ENCODE data around the gene FBXO3. TPM values are rescaled to one million over a fixed set of nuclear protein-coding genes. Genes with fewer than 3 reads are reported as not detected.
A peak's percentile ranks its signal among the peaks of the same experiment; 100 is the strongest.

The FBXO3 gene
- total RNA-seq, 4 donors from 2014 or later, result 27.8 to 36.3 (median 28.7) TPM

DNA sequence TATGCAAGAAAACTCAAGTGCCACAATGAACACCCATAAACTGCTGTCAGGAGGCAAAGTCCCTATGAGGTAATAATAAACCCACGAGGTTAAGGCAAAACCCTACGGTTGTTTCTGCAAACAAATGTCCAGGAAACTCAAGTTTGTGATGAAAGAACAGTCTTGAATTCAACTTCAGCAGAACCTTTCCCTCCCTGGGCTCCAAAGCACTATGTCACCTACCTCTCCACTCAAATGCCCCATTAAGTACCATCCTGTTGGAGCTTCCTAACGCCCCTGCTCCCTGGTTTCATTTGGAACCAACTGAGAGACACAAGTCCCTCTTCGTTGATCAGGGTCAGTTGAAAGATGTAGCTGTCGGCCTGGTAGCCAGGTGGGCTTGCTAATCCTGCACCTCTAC lies 71.1 kb downstream of the FBXO3 start:
- H3K4me3 ChIP-seq, result no peak overlapping the region
- peaks cover 0 to 15% (median 0%) of the 10 kb centered on the region in 3 donors for H3K36me3 ChIP-seq
- WGBS, 2 donors, result 63 to 79% methylated on average over 5 of the region's 5 CpGs
- peak overlapping the region; percentile 51 to 88 (median 79) for H3K27ac ChIP-seq
- no peaks in the 10 kb centered on the region for H3K27me3 ChIP-seq
- no peak for TF ChIP-seq POLR2A (IDR thresholded peaks at IDR 0.05)
- TF ChIP-seq EP300 (IDR thresholded peaks at IDR 0.05), result no peak
- TF ChIP-seq, protein P1, sequence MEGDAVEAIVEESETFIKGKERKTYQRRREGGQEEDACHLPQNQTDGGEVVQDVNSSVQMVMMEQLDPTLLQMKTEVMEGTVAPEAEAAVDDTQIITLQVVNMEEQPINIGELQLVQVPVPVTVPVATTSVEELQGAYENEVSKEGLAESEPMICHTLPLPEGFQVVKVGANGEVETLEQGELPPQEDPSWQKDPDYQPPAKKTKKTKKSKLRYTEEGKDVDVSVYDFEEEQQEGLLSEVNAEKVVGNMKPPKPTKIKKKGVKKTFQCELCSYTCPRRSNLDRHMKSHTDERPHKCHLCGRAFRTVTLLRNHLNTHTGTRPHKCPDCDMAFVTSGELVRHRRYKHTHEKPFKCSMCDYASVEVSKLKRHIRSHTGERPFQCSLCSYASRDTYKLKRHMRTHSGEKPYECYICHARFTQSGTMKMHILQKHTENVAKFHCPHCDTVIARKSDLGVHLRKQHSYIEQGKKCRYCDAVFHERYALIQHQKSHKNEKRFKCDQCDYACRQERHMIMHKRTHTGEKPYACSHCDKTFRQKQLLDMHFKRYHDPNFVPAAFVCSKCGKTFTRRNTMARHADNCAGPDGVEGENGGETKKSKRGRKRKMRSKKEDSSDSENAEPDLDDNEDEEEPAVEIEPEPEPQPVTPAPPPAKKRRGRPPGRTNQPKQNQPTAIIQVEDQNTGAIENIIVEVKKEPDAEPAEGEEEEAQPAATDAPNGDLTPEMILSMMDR (IDR thresholded peaks at IDR 0.05), result no peak
- H3K4me1 ChIP-seq, result peaks cover 6 to 83% (median 61%) of the 10 kb centered on the region in 4 donors
- H3K9me3 ChIP-seq, result no peaks in the 10 kb centered on the region
- DNase-seq (ENCODE audit: low spot score in 2 of 2), result no peak

DNA sequence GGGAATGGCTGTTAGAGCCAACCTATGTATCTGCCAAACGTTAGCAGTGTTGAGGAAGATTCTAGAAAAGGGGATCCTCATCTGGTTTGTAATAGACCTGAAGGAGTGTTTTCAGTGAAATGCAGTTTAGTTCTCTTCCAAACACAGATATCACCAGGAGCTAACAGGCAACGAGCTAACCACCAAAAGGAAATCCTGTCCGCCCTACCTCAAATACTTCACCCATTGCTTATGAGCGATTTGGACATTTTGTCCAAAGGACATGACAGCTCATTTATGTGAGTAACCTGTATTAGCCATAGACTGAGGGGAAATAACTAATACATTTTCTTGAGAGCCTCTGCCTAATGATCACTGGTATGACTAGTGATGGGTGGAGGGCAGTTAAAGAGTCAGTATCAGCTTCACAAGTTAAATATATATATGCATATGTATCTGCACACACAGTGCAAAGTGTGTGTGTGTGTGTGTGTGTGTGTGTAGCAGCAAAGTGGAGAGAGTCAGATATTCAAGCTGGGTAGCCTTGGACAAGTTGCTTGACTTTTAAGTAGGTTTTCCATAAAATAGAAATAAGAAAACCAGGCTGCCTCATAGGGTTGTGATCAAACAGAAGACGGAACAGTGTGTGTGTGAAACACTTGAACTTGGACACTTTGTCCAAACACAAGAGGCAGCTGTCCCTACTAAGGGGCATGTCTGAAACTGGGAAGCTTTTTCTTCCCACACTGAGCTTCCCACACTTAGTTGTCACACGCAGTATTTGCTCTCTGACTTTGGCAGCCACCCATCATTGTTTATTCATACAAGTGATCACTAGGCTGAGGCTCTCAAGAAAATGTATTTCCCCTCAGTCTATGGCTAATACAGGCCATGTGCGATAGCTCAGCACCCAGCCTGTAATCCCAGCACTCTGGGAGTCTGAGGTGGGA lies 72.8 kb downstream of the FBXO3 start:
- Histone ChIP-seq H3K27me3 (no peaks in the 10 kb centered on the region), H3K9me3 (no peaks in the 10 kb centered on the region), H3K4me3 (peak overlapping the region; percentile 28 to 59 (median 46)), H3K4me1 (peaks cover 3 to 68% (median 52%) of the 10 kb centered on the region in 4 donors), H3K27ac (peak overlapping the region; percentile 70 to 88 (median 82)), H3K36me3 (no peaks in the 10 kb centered on the region)
- TF ChIP-seq EP300 (IDR thresholded peaks at IDR 0.05), result peak; percentile 72 to 96
- TF ChIP-seq POLR2A (IDR thresholded peaks at IDR 0.05), result peak; percentile 17 to 38
- TF ChIP-seq, protein P1 (IDR thresholded peaks at IDR 0.05), result no peak
- 13 to 21% methylated on average over 7 of the region's 7 CpGs for WGBS, 2 donors
- peak in 1 of 2 donors; percentile 57 for DNase-seq (ENCODE audit: low spot score in 2 of 2)

DNA sequence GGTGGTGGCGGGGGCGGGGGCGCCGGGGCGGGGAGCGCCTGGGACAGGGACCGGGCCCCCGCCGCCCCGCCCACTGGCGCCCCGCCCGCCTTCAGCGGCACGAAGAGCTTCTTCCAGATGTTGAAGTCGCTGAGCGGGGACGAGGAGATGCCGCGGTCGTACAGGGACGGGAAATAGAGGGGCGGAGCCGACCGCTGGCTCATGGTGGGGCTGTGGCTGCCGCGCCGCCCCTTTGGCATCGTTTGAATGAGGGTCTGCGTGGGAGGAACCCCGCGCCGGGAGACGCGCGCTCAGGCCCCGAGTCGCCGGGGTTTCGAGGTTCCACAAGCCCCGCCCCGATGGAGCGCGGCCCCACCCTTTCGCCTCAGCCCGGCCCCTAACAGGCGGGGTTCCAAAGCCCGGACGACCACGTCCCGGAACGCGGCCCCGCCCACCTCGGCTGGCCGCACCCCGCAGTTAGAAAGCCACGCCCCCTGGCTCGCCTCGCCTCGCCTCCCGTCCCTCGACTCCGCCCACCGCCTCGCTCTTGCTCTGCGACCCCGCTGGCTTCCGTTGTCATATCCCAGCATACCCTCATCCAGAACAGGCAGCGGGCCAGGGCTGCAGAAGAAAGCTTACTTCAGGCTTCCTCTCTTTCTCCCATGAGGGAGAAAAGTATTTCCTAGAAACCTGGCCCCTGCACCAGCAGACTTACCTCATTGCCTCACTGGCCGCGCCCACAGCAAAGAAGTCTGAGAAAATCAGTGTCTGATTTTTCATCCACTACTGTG lies 73.6 kb downstream of the FBXO3 start, which contains the start of gene C11orf91:
TSS of gene C11orf91 (minus strand) at position 325 of the 770 bp plus-strand sequence. CDS start at position 239, 86 bp downstream.
- Histone ChIP-seq H3K27ac (peak within 1 kb of the TSS; percentile 70 to 88 (median 82)), H3K27me3 (no peaks in the 10 kb centered on the region), H3K9me3 (no peaks in the 10 kb centered on the region), H3K36me3 (no peaks in the 10 kb centered on the region), H3K4me3 (peak within 1 kb of the TSS; percentile 28 to 59 (median 46)), H3K4me1 (peaks cover 3 to 63% (median 45%) of the 10 kb centered on the region in 4 donors)
- TF ChIP-seq EP300 (IDR thresholded peaks at IDR 0.05) (peak; percentile 77 to 97), POLR2A (IDR thresholded peaks at IDR 0.05) (peak; percentile 57 to 70)
- TF ChIP-seq, protein P1 (IDR thresholded peaks at IDR 0.05), result peak in 1 of 5 experiments; percentile 18
- DNase-seq (ENCODE audit: low spot score in 2 of 2), result peak; percentile 94 to 95
- WGBS, 2 donors, result 0% methylated on average over 45 to 58 of the region's 72 CpGs

DNA sequence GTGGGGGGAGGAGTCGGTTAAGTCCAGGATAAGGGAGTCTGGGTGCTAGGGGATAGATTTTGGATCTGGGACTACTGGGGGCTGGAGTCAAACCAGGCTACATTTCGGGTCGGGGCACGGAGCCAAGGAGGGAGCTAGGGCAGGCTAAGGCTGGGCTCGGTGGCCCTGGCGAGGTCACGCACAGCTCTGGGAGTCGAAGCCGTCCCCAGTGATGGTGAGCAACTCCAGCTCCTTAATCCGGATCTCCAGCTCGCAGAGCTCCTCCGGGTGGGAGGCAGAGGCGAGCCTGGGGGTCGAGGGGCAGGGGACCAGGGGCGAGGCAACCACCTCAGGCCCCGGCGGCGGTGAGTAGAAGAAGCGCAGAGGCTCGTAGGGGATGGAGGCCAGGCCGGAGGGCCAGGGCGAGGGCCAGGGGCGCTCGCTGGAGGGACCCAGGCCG lies 74.2 kb downstream of the FBXO3 start:
- 21 to 32% methylated on average over 12 to 17 of the region's 25 CpGs for WGBS, 2 donors
- Histone ChIP-seq H3K4me1 (peaks cover 3 to 63% (median 44%) of the 10 kb centered on the region in 4 donors), H3K36me3 (no peaks in the 10 kb centered on the region), H3K9me3 (no peaks in the 10 kb centered on the region), H3K4me3 (peak overlapping the region; percentile 28 to 59 (median 46)), H3K27me3 (no peaks in the 10 kb centered on the region), H3K27ac (peak overlapping the region; percentile 70 to 88 (median 82))
- DNase-seq (ENCODE audit: low spot score in 2 of 2), result no peak
- TF ChIP-seq, protein P1 (IDR thresholded peaks at IDR 0.05), result no peak
- TF ChIP-seq EP300 (IDR thresholded peaks at IDR 0.05) (no peak), POLR2A (IDR thresholded peaks at IDR 0.05) (no peak)

Data from tibial nerve (tissue), 4 donors.